NCI-H524 (cell line): ENCODE results near the gene GPR156.

Experiments
- DNase-seq, 2 experiments: peaks; one replicate each; lab custom pipeline; 2025; lab: John Stamatoyannopoulos, UW

Gene GPR156

DNA sequence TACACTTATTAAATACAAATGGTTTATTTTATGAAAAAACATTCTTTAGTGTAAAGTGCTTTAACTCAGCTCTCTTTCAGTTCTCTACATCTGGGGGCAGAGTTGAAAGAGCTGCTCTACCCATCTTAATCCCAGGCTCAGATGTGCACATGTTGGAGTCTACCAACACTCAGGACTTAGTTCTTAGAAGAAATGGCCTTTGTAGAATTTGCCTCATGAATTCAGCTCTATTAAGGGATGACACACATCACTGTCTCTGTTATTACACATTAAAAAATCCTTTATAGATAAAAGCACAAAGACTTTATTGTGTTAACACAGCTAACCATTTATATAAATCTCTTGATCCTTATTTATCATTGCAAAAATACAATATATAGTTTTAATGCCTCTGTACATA is 159.0 kb downstream of the GPR156 start:
- peak in 1 of 2 experiments; percentile 22 for DNase-seq

- no peak for DNase-seq
These were observed 165.0 kb downstream of the GPR156 start for GRCh38 chr3:120119846-120120510.
